Activated CD8-positive, alpha-beta T cell treated with anti-CD3 and anti-CD28 coated beads, Interleukin-2, amount 10 ng/mL, durations not matched to agents 7 days and 5 days (primary cell): ENCODE results near the gene TEX53. TPM values are rescaled to one million over a fixed set of nuclear protein-coding genes. Genes with fewer than 3 reads are reported as not detected.

Source experiments
- ATAC-seq: fragments of 150-1000 bp; cut with Tn5 transposase; one replicate; pipeline ENCODE4 v1.10.0; 2021; ENCODE audit warnings: moderate library complexity
- CTCF ChIA-PET: fragments of 350-600 bp; sonication (Branson Sonifier 250); formaldehyde crosslinking; loops from one replicate; lab custom pipeline; 2021; ENCODE audit warnings: antibody characterized with exemption; lab: Charles Lee
- POLR2A ChIA-PET: fragments of 350-600 bp; sonication (Branson Sonifier 250); formaldehyde crosslinking; loops from one replicate; lab custom pipeline; 2021; ENCODE audit warnings: antibody characterized with exemption; lab: Charles Lee
- DNase-seq: peaks from one replicate; pipeline ENCODE4 v3.0.0-alpha.2; 2020
- H3K27ac Mint-ChIP-seq: one replicate; pipeline ENCODE4 v1.8.0; 2021; ENCODE audit warnings: mild to moderate bottlenecking, mixed read lengths
- H3K27me3 Mint-ChIP-seq: one replicate; pipeline ENCODE4 v1.8.0; 2021; ENCODE audit warnings: low read depth, mixed read lengths
- H3K36me3 Mint-ChIP-seq: one replicate; pipeline ENCODE4 v1.8.0; 2021; ENCODE audit warnings: low read depth, mixed read lengths
- H3K4me1 Mint-ChIP-seq: one replicate; pipeline ENCODE4 v1.8.0; 2021; ENCODE audit warnings: low read depth, mixed read lengths
- H3K4me3 Mint-ChIP-seq: one replicate; pipeline ENCODE4 v1.8.0; 2021; ENCODE audit warnings: mild to moderate bottlenecking, mixed read lengths
- H3K9me3 Mint-ChIP-seq: one replicate; pipeline ENCODE4 v1.8.0; 2022; ENCODE audit warnings: mixed read lengths; ENCODE audit not compliant: insufficient read depth
- total RNA-seq, 2 experiments: library from RNA; stranded (reverse); gene quantifications; one replicate each; pipeline ENCODE4 v1.2.3, GENCODE V29; 2021

TEX53 gene
- not detected for total RNA-seq

- Mint-ChIP-seq H3K27ac (no peak within 1 kb of the TSS), H3K9me3 (no peaks in the 10 kb centered on the region), H3K4me3 (no peak within 1 kb of the TSS), H3K27me3 (no peaks in the 10 kb centered on the region), H3K36me3 (no peaks in the 10 kb centered on the region), H3K4me1 (peaks cover 14% of the 10 kb centered on the region)
- POLR2A ChIA-PET = interaction anchor here (1.5 kb wide), 1 partner anchor 70 kb away, joined by 5 read pairs; the partner anchor contains the start of gene ATP6V1G1
- DNase-seq (no peak), ATAC-seq (no peak)
- CTCF ChIA-PET = interaction anchor here (1.0 to 1.6 kb wide), 3 partner anchors 150 to 252 kb away, joined by 3 to 5 read pairs (median 3); no protein-coding TSS in a partner anchor
Measured at GRCh38 chr9:114657705-114658104, at the start of gene TEX53. TEX53 (minus strand) TSS chr9:114657805; CDS start chr9:114657774, 31 bp downstream.

GRCh38 chr9:114706711-114707110 lies 49.1 kb upstream of the TEX53 start:
- ChIA-PET CTCF (interaction anchor here (0.8 to 2.9 kb wide), 11 partner anchors 10 to 53 kb away, joined by 3 to 16 read pairs (median 4); partner anchors contain the start of gene TEX48), POLR2A (interaction anchor here (0.9 to 3.1 kb wide), 3 partner anchors 10 to 26 kb away, joined by 3 to 16 read pairs (median 3); no protein-coding TSS in a partner anchor)
- Mint-ChIP-seq H3K4me1 (peaks cover 72% of the 10 kb centered on the region), H3K27ac (no peak overlapping the region), H3K4me3 (no peak overlapping the region), H3K27me3 (no peaks in the 10 kb centered on the region), H3K36me3 (peaks cover 32% of the 10 kb centered on the region), H3K9me3 (peaks cover 6% of the 10 kb centered on the region)
- no peak for ATAC-seq
- DNase-seq = no peak

DNA sequence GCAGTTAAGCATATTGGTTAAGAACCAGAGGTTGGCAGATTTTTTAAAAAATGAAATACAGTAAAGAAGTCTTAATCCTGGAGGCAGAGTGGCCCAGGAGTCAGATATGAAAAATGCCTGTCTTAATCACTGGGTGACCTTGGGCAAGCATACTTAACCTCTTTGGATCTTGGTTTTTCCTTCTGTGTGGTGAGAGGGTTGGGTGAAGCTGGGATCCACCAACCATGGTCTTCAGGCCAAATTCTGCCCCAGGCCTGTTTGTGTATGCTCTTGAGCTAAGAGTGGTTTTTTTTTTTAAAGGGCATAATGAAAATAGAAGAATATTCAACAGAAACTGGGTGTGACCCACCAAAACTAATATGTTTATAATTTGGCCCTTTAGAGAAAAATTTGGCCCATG lies 44.4 kb upstream of the TEX53 start:
- no peak overlapping the region for H3K4me3 Mint-ChIP-seq
- H3K27ac Mint-ChIP-seq = peak overlapping the region; percentile 23
- H3K4me1 Mint-ChIP-seq = peaks cover 73% of the 10 kb centered on the region
- H3K27me3 Mint-ChIP-seq = no peaks in the 10 kb centered on the region
- DNase-seq (no peak), ATAC-seq (no peak)
- H3K36me3 Mint-ChIP-seq = peaks cover 37% of the 10 kb centered on the region
- ChIA-PET POLR2A (interaction anchor here (1.4 kb wide), 1 partner anchor 11 kb away, joined by 3 read pairs; no protein-coding TSS in a partner anchor), CTCF (interaction anchor here (1.0 to 1.8 kb wide), 3 partner anchors 8 to 247 kb away, joined by 3 to 6 read pairs (median 3); no protein-coding TSS in a partner anchor)
- H3K9me3 Mint-ChIP-seq = peaks cover 3% of the 10 kb centered on the region

DNA sequence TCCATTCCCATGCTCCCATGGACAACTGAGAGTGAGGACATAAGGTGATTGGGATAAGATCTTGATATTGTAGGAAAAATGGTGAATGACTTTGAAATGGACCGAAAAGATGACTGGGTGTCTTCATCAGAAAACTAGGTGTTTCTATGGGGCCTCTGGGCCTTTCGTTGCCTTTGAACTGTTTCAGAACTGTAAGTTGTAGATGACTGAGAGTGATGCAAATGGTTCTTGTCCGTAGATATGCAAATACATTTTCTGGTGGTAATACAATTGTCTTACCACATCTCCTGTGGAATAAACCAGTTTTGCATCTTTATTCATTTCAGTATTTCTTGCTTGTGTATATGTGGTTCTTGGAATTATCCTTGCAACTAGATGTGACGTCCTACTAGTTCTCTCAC lies 40.3 kb upstream of the TEX53 start:
- peak overlapping the region; percentile 98 for H3K27ac Mint-ChIP-seq
- ChIA-PET POLR2A (interaction anchor here (0.6 to 5.1 kb wide), 11 partner anchors 9 to 232 kb away, joined by 3 to 55 read pairs (median 4); partner anchors contain the start of gene TNFSF8), CTCF (interaction anchor here (0.7 to 4.8 kb wide), 11 partner anchors 10 to 316 kb away, joined by 3 to 42 read pairs (median 6); partner anchors contain the start of genes TEX48 and TNFSF8)
- DNase-seq (no peak), ATAC-seq (no peak)
- H3K36me3 Mint-ChIP-seq = peaks cover 41% of the 10 kb centered on the region
- no peaks in the 10 kb centered on the region for H3K27me3 Mint-ChIP-seq
- H3K4me3 Mint-ChIP-seq = peak overlapping the region; percentile 24
- H3K9me3 Mint-ChIP-seq = peaks cover 3% of the 10 kb centered on the region
- H3K4me1 Mint-ChIP-seq = peaks cover 89% of the 10 kb centered on the region

GRCh38 chr9:114696814-114697544 lies 39.4 kb upstream of the TEX53 start:
- no peaks in the 10 kb centered on the region for H3K27me3 Mint-ChIP-seq
- POLR2A ChIA-PET = interaction anchor here (0.6 to 5.1 kb wide), 13 partner anchors 8 to 233 kb away, joined by 3 to 55 read pairs (median 4); partner anchors contain the start of genes ATP6V1G1 and TNFSF8
- peaks cover 94% of the 10 kb centered on the region for H3K4me1 Mint-ChIP-seq
- CTCF ChIA-PET = interaction anchor here (1.1 to 10.0 kb wide), 9 partner anchors 9 to 233 kb away, joined by 3 to 90 read pairs (median 9); partner anchors contain the start of genes TEX48 and TNFSF8
- peak; percentile 89 for DNase-seq
- H3K4me3 Mint-ChIP-seq = peak overlapping the region; percentile 52
- H3K36me3 Mint-ChIP-seq = peaks cover 43% of the 10 kb centered on the region
- peak overlapping the region; percentile 98 for H3K27ac Mint-ChIP-seq
- peaks cover 3% of the 10 kb centered on the region for H3K9me3 Mint-ChIP-seq
- ATAC-seq = peak; percentile 76

DNA sequence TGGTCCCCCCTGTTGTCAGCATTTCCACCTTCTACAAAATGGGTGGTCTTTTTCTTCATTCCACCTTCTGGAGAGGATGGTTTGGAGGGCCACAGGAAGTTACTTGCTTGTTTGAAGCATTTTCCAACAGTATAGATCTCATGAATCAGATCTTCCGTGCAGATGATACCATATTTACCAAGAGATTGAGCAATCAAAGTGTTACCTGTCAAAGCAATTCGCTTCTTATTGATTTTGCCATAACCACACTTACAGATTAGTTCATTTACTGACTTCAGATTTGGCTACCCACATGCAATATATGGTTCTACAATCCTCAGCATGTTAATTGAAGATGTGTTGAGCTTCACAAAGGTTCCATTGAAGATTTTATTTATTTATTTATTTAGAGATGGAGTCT lies 38.3 kb upstream of the TEX53 start:
- peak overlapping the region; percentile 98 for H3K27ac Mint-ChIP-seq
- ChIA-PET CTCF (interaction anchor here (0.8 to 10.0 kb wide), 8 partner anchors 10 to 234 kb away, joined by 3 to 90 read pairs (median 6); partner anchors contain the start of genes TEX48 and TNFSF8), POLR2A (interaction anchor here (1.0 to 5.1 kb wide), 4 partner anchors 11 to 203 kb away, joined by 4 to 55 read pairs (median 14); no protein-coding TSS in a partner anchor)
- no peaks in the 10 kb centered on the region for H3K27me3 Mint-ChIP-seq
- peaks cover 94% of the 10 kb centered on the region for H3K4me1 Mint-ChIP-seq
- DNase-seq (no peak), ATAC-seq (no peak)
- H3K36me3 Mint-ChIP-seq = peaks cover 43% of the 10 kb centered on the region
- peaks cover 3% of the 10 kb centered on the region for H3K9me3 Mint-ChIP-seq
- H3K4me3 Mint-ChIP-seq = no peak overlapping the region

DNA sequence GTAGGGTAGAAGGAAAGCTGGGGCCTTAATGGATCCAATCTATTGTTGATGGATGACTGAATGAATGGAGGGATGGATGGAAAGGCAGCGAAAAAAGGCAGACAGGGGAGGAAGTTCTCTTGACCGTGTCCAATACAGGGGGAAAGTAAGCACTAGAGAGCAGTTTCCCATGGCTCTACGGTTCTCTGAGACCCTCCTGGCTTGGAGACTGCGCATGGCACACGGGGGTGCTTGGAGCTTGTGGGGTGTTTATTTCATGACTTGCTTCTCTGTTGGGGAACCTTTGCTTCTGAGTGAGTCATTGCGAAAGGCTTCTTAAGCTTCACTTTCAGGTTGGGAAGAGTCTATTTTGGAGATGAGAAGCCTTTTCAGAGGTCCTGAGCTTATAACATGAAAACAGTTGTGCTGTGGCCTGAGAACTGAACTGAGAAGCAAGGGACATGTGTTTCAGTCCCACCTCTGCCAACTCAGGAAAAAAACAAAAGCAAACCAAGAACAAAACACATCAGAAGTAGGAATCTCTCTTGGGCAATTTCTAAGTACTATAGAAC lies 37.2 kb upstream of the TEX53 start:
- POLR2A ChIA-PET = interaction anchor here (0.7 to 5.1 kb wide), 7 partner anchors 9 to 309 kb away, joined by 3 to 55 read pairs (median 4); partner anchors contain the start of gene TNFSF8
- peaks cover 95% of the 10 kb centered on the region for H3K4me1 Mint-ChIP-seq

DNA sequence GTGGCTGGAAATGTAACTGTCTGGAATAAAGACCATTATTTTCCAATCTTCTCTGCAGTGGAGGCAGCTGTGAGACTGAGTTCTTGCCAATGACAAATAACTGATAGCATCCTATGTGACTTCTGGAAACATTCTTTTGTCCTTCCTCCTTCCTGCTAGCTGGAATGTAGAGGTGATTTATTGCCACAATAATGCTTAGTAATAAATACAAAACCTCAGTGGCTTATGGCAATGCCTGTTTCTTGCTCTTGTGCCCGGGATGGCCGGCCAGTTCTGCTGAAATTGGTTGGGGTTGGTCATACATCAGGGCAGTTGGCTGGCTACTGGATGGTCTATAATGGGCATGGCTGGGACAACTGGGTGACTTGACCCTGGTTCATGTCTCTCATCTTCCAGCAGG lies 36.5 kb upstream of the TEX53 start:
- ChIA-PET POLR2A (interaction anchor here (0.9 to 2.0 kb wide), 5 partner anchors 8 to 235 kb away, joined by 3 to 8 read pairs (median 4); no protein-coding TSS in a partner anchor), CTCF (interaction anchor here (0.6 to 10.0 kb wide), 7 partner anchors 12 to 213 kb away, joined by 4 to 90 read pairs (median 26); partner anchors contain the start of gene TEX48)
- peaks cover 39% of the 10 kb centered on the region for H3K36me3 Mint-ChIP-seq
- ATAC-seq (no peak), DNase-seq (no peak)
- H3K9me3 Mint-ChIP-seq = peaks cover under 1% of the 10 kb centered on the region
- H3K4me3 Mint-ChIP-seq = no peak overlapping the region
- peak overlapping the region; percentile 83 for H3K27ac Mint-ChIP-seq
- no peaks in the 10 kb centered on the region for H3K27me3 Mint-ChIP-seq
- H3K4me1 Mint-ChIP-seq = peaks cover 95% of the 10 kb centered on the region

More for the DNA sequence above, 37.2 kb upstream of the TEX53 start:
- Mint-ChIP-seq H3K9me3 (peaks cover 3% of the 10 kb centered on the region), H3K4me3 (peak overlapping the region; percentile 2), H3K36me3 (peaks cover 45% of the 10 kb centered on the region), H3K27me3 (no peaks in the 10 kb centered on the region), H3K27ac (peak overlapping the region; percentile 83)
- DNase-seq = no peak
- CTCF ChIA-PET = interaction anchor here (0.6 to 10.0 kb wide), 9 partner anchors 9 to 212 kb away, joined by 3 to 90 read pairs (median 4); partner anchors contain the start of gene TEX48
- ATAC-seq = no peak

DNA sequence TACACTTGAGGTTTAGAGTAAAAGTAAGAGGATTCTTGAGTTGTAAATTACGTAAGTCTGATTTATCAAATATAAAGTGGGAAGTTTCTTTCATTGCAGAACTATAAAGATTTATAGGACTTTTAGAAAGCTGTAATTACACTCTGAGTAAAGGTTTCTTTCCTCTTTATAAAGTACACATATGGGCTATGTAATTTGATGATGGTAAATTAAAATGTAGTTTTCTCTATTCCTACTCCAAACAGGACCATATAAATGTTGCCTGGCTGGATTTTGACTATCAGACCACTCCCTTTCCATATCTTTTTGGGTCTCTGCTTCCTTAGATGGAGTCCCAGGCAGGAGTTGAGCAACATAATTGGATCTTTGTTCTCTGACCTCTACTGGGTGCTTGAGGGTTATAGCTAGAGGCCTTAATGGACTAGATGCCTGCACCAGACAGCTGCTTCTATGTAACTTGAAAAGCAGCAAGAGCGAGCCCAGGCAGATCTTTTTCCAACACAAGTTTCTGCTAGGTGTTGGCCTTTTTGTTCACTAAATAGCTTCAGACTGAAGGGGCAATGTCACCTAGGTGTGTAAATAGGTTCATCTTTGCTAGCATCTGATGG lies 35.7 kb upstream of the TEX53 start:
- ChIA-PET CTCF (interaction anchor here (0.7 to 10.0 kb wide), 8 partner anchors 11 to 322 kb away, joined by 3 to 90 read pairs (median 18); partner anchors contain the start of gene TEX48), POLR2A (interaction anchor here (0.9 to 2.0 kb wide), 3 partner anchors 26 to 236 kb away, joined by 3 to 8 read pairs (median 4); no protein-coding TSS in a partner anchor)
- no peaks in the 10 kb centered on the region for H3K27me3 Mint-ChIP-seq
- H3K4me3 Mint-ChIP-seq = no peak overlapping the region
- ATAC-seq (no peak), DNase-seq (no peak)
- peak overlapping the region; percentile 93 for H3K27ac Mint-ChIP-seq
- H3K4me1 Mint-ChIP-seq = peaks cover 96% of the 10 kb centered on the region
- H3K36me3 Mint-ChIP-seq = peaks cover 41% of the 10 kb centered on the region
- H3K9me3 Mint-ChIP-seq = peaks cover 4% of the 10 kb centered on the region

DNA sequence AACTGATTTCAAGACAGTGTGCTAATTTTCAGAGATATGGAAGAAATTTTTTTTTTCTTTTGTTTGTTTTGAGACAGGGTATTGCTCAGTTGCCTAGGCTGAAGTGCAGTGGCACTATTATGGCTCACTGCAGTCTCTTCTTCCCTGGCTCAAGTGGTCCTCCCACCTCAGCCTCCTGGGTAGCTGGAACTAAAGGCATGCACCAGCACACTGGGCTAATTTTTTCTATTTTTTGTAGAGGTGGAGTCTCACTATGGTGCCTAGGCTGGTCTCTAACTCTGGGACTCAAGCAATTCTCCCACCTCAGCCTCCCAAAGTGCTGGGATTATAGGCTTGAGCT lies 34.3 kb upstream of the TEX53 start:
- CTCF ChIA-PET = interaction anchor here (1.1 to 10.0 kb wide), 9 partner anchors 10 to 323 kb away, joined by 3 to 90 read pairs (median 15); partner anchors contain the start of gene TEX48
- H3K4me3 Mint-ChIP-seq = peak overlapping the region; percentile 54
- no peak for DNase-seq
- peaks cover 96% of the 10 kb centered on the region for H3K4me1 Mint-ChIP-seq
- peaks cover 16% of the 10 kb centered on the region for H3K9me3 Mint-ChIP-seq
- peak overlapping the region; percentile 93 for H3K27ac Mint-ChIP-seq
- peaks cover 47% of the 10 kb centered on the region for H3K36me3 Mint-ChIP-seq
- POLR2A ChIA-PET = interaction anchor here (1.2 to 4.4 kb wide), 11 partner anchors 10 to 307 kb away, joined by 3 to 47 read pairs (median 6); partner anchors contain the start of genes AKNA and TNFSF8
- no peak for ATAC-seq
- no peaks in the 10 kb centered on the region for H3K27me3 Mint-ChIP-seq
